Left ventricle myocardium inferior (tissue), 1 donor: ENCODE measurements around the gene DHX16. TPM values are rescaled to one million over a fixed set of nuclear protein-coding genes. Genes with fewer than 3 reads are reported as not detected.

ENCODE experiments used
- DNase-seq: peaks from one replicate; pipeline ENCODE4 v3.0.0-alpha.2; 2020
- H3K27ac ChIP-seq: fragments of 200-600 bp; replicated peaks from 2 replicates; pipeline ENCODE4 v1.8.0; 2021
- H3K27me3 ChIP-seq: fragments of 200-600 bp; 2 replicates; pipeline ENCODE4 v1.8.0; 2021; ENCODE audit warnings: low read depth
- H3K36me3 ChIP-seq: fragments of 200-600 bp; 2 replicates; pipeline ENCODE4 v1.8.0; 2021
- H3K4me1 ChIP-seq: fragments of 200-600 bp; 2 replicates; pipeline ENCODE4 v1.8.0; 2021
- H3K4me3 ChIP-seq: fragments of 200-600 bp; 2 replicates; pipeline ENCODE4 v1.8.0; 2021; ENCODE audit warnings: mild to moderate bottlenecking, moderate library complexity
- H3K9me3 ChIP-seq: fragments of 200-600 bp; replicated peaks from 2 replicates; pipeline ENCODE4 v1.8.0; 2021
- CTCF ChIP-seq: fragments of 200-600 bp; IDR thresholded peaks from 2 replicates; pipeline ENCODE4 v1.8.0; 2021; ENCODE audit warnings: antibody characterized with exemption, mild to moderate bottlenecking, borderline replicate concordance
- intact Hi-C: fragments of 100-400 bp; cut with micrococcal nuclease; formaldehyde crosslinking; loops from one replicate; pipeline ENCODE4 v1.11.0; 2022
- total RNA-seq: library from RNA; stranded (reverse); fragmentation: NEBNext Ultra II Directional; extraction: Animal tissue kit (Norgen Biotek cat#: 25700); gene quantifications from one replicate; pipeline ENCODE4 v1.2.1, GENCODE V29; 2021
- donor health status: DM: no; HTN: yes; CAD: no; lungs with severe emphysema.

The DHX16 gene
- total RNA-seq, 1 donor from 2014 or later: 22.1 TPM

GRCh38 chr6:30703821-30704220, 31.0 kb upstream of the DHX16 start:
- peaks cover 61% of the 10 kb centered on the region for H3K36me3 ChIP-seq
- no peak for DNase-seq
- no peak overlapping the region for H3K4me3 ChIP-seq
- H3K27ac ChIP-seq: no peak overlapping the region
- intact Hi-C loops: no loop called here
- H3K9me3 ChIP-seq: no peaks in the 10 kb centered on the region
- TF ChIP-seq CTCF: no peak
- H3K4me1 ChIP-seq: peaks cover 19% of the 10 kb centered on the region
- no peaks in the 10 kb centered on the region for H3K27me3 ChIP-seq

DNA sequence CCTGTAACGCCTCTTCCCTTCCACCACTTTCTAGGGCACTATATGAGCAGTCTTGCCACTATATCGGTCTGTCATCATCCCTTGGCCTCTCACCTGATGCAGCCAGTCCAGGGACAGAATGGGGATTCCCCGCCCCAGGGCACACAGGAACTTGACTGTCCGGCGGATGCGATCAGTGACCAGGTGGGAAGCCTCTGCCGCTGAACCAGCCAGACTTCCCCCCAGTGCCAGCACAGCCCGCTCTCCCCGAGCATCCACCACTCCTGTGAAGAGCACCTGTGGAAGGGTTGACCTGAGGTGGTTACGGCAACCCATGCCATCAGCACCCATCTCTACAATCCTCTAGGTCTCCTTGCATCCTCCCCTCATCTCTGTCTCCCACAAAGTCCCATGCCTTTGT, 30.2 kb upstream of the DHX16 start:
- H3K4me3 ChIP-seq: no peak overlapping the region
- TF ChIP-seq CTCF: no peak
- peaks cover 56% of the 10 kb centered on the region for H3K36me3 ChIP-seq
- intact Hi-C loops: no loop called here
- peaks cover 19% of the 10 kb centered on the region for H3K4me1 ChIP-seq
- no peaks in the 10 kb centered on the region for H3K27me3 ChIP-seq
- H3K9me3 ChIP-seq: no peaks in the 10 kb centered on the region
- H3K27ac ChIP-seq: no peak overlapping the region
- no peak for DNase-seq

DNA sequence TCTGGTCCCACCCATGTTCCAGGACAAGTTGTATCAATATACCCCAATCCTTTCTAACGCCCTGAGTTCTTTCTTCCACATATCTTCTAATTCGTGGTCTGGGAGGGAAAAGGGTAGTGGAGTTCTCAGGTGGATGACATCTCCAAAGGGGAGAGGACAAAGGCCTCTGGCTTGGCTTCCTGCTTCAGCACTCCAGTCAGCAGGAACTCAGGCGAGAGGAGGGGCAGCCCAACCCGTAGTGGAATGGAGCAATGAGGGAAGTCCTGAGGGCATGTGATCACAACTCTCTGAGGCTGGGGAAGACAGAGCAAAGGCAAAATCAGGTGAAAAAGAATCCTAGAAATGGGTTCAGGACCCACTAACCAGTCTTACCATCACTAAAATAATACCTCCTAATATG, 27.5 kb upstream of the DHX16 start:
- peaks cover 29% of the 10 kb centered on the region for H3K36me3 ChIP-seq
- peaks cover 12% of the 10 kb centered on the region for H3K4me1 ChIP-seq
- no peak overlapping the region for H3K4me3 ChIP-seq
- no peak for DNase-seq
- H3K27ac ChIP-seq: peak overlapping the region; percentile 27
- no peak for TF ChIP-seq CTCF
- H3K27me3 ChIP-seq: no peaks in the 10 kb centered on the region
- intact Hi-C loops: no loop called here
- H3K9me3 ChIP-seq: no peaks in the 10 kb centered on the region

- H3K27ac ChIP-seq: no peak overlapping the region
- intact Hi-C loops: no loop called here
- no peak for TF ChIP-seq CTCF
- peaks cover 12% of the 10 kb centered on the region for H3K36me3 ChIP-seq
- H3K27me3 ChIP-seq: no peaks in the 10 kb centered on the region
- DNase-seq: no peak
- peaks cover 13% of the 10 kb centered on the region for H3K4me1 ChIP-seq
- H3K4me3 ChIP-seq: no peak overlapping the region
- H3K9me3 ChIP-seq: no peaks in the 10 kb centered on the region
Observed at GRCh38 chr6:30696432-30696831, 23.6 kb upstream of the DHX16 start.

DNA sequence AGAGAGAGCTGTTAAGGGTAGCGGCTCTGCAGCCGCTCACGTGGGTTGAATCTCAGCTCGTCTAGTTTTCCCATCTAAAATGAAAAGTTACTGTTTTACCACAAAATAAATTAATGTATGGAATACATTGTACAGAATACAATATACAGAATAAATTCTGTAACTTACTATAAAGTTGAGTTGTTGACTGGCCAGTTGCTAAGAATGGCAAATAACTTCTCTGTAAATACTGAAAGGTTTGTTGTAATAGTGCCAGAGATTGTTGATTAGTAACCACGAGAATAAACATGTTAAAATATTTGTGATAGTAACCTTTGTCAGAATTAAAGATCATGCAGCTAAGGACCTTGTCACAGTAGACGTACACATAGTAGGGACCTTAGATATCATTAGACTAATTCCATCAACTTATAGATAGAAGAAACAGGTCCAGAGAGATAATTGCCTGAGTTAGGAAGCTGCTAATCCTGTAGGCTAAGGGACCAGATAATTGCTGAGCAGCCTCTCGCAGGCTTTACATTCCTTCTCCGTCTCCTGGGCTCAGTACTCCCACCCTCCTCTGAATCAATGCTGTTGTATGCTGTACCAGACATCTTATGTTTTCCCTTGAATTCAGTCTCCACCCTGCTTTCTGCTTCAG, 18.5 kb upstream of the DHX16 start:
- Histone ChIP-seq H3K4me1 (peaks cover 50% of the 10 kb centered on the region), H3K27ac (peak overlapping the region; percentile 97), H3K4me3 (peak overlapping the region; percentile 73), H3K36me3 (no peaks in the 10 kb centered on the region), H3K9me3 (no peaks in the 10 kb centered on the region), H3K27me3 (no peaks in the 10 kb centered on the region)
- TF ChIP-seq CTCF: no peak
- no peak for DNase-seq
- intact Hi-C loops: no loop called here
